Measurements from ENCODE around the gene SCRN1. TPM values are rescaled to one million over a fixed set of nuclear protein-coding genes. Genes with fewer than 3 reads are reported as not detected.
"Not testable (repeated sequence)": the region's sequence is repeated elsewhere in the genome, so short reads cannot be mapped to it uniquely, and the experiment has no call there.

Gene SCRN1
- total RNA-seq, 2 donors from 2014 or later, result 33.8 to 99.8 TPM

DNA sequence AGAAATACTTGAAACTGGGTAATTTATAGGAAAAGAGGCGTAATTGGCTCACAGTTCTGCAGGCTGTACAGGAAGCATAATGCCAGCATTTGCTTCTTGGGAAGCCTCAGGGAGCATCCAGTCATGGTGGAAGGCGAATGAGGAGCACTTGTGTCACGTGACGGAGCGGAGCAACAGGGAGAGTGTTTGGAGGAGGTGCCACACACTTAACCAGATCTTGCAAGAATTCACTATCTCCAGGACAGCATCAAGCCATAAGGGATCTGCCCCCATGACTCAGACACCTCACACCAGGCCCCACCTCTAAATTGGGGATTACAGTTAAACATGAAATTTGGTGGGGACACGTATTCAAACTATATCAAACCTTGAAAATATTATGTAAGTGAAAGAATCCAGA is 94.0 kb downstream of the SCRN1 start:
- Histone ChIP-seq H3K9me3 (no peaks in the 10 kb centered on the region), H3K4me3 (no peak overlapping the region), H3K36me3 (no peaks in the 10 kb centered on the region), H3K4me1 (replicated peaks) (no peaks in the 10 kb centered on the region), H3K27me3 (replicated peaks; ENCODE audit: insufficient read depth) (no peaks in the 10 kb centered on the region), H3K27ac (no peak overlapping the region)
- 79% methylated on average over 6 of the region's 6 CpGs for WGBS
- TF ChIP-seq POLR2AphosphoS5 (IDR thresholded peaks at IDR 0.05) (no peak), POLR2A (IDR thresholded peaks at IDR 0.05) (no peak)
- TF ChIP-seq, protein P1, sequence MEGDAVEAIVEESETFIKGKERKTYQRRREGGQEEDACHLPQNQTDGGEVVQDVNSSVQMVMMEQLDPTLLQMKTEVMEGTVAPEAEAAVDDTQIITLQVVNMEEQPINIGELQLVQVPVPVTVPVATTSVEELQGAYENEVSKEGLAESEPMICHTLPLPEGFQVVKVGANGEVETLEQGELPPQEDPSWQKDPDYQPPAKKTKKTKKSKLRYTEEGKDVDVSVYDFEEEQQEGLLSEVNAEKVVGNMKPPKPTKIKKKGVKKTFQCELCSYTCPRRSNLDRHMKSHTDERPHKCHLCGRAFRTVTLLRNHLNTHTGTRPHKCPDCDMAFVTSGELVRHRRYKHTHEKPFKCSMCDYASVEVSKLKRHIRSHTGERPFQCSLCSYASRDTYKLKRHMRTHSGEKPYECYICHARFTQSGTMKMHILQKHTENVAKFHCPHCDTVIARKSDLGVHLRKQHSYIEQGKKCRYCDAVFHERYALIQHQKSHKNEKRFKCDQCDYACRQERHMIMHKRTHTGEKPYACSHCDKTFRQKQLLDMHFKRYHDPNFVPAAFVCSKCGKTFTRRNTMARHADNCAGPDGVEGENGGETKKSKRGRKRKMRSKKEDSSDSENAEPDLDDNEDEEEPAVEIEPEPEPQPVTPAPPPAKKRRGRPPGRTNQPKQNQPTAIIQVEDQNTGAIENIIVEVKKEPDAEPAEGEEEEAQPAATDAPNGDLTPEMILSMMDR (IDR thresholded peaks at IDR 0.05), result no peak
- intact Hi-C loops (cut with DNase I), result no loop called here
- no peak for DNase-seq (ENCODE audit: low spot score)

- H3K36me3 ChIP-seq, result no peaks in the 10 kb centered on the region
- H3K4me3 ChIP-seq, result no peak overlapping the region
- no peaks in the 10 kb centered on the region for H3K27me3 ChIP-seq (replicated peaks; ENCODE audit: insufficient read depth)
- intact Hi-C loops (cut with DNase I), result no loop called here
- 23% methylated on average over 2 of the region's 2 CpGs for WGBS
- TF ChIP-seq, protein P1 (IDR thresholded peaks at IDR 0.05), result no peak
- TF ChIP-seq POLR2A (IDR thresholded peaks at IDR 0.05) (no peak), POLR2AphosphoS5 (IDR thresholded peaks at IDR 0.05) (no peak)
- H3K9me3 ChIP-seq, result no peaks in the 10 kb centered on the region
- DNase-seq (ENCODE audit: low spot score), result no peak
- no peak overlapping the region for H3K27ac ChIP-seq
- H3K4me1 ChIP-seq (replicated peaks), result no peaks in the 10 kb centered on the region
These were observed 95.3 kb downstream of the SCRN1 start for GRCh38 chr7:29894256-29894655.

GRCh38 chr7:29893351-29893965 is 96.1 kb downstream of the SCRN1 start:
- H3K4me1 ChIP-seq (replicated peaks), result no peaks in the 10 kb centered on the region
- no peak for TF ChIP-seq POLR2A (IDR thresholded peaks at IDR 0.05)
- intact Hi-C loops (cut with DNase I), result no loop called here
- H3K27me3 ChIP-seq (replicated peaks; ENCODE audit: insufficient read depth), result no peaks in the 10 kb centered on the region
- H3K27ac ChIP-seq, result no peak overlapping the region
- WGBS, result 57% methylated on average over 6 of the region's 6 CpGs
- no peaks in the 10 kb centered on the region for H3K9me3 ChIP-seq
- H3K4me3 ChIP-seq, result no peak overlapping the region
- no peak for DNase-seq (ENCODE audit: low spot score)
- no peaks in the 10 kb centered on the region for H3K36me3 ChIP-seq

GRCh38 chr7:29892231-29892630 is 97.4 kb downstream of the SCRN1 start:
- TF ChIP-seq, protein P1 (IDR thresholded peaks at IDR 0.05), result no peak
- TF ChIP-seq POLR2A (IDR thresholded peaks at IDR 0.05) (no peak), POLR2AphosphoS5 (IDR thresholded peaks at IDR 0.05) (no peak)
- H3K4me3 ChIP-seq, result no peak overlapping the region
- DNase-seq (ENCODE audit: low spot score), result no peak
- no peaks in the 10 kb centered on the region for H3K4me1 ChIP-seq (replicated peaks)
- no peaks in the 10 kb centered on the region for H3K36me3 ChIP-seq
- WGBS, result 96% methylated on average over 5 of the region's 5 CpGs
- intact Hi-C loops (cut with DNase I), result no loop called here
- no peaks in the 10 kb centered on the region for H3K9me3 ChIP-seq
- no peak overlapping the region for H3K27ac ChIP-seq
- no peaks in the 10 kb centered on the region for H3K27me3 ChIP-seq (replicated peaks; ENCODE audit: insufficient read depth)

- Histone ChIP-seq H3K27ac (no peak overlapping the region), H3K36me3 (no peaks in the 10 kb centered on the region), H3K27me3 (replicated peaks; ENCODE audit: insufficient read depth) (no peaks in the 10 kb centered on the region), H3K9me3 (no peaks in the 10 kb centered on the region), H3K4me1 (replicated peaks) (no peaks in the 10 kb centered on the region), H3K4me3 (no peak overlapping the region)
- WGBS, result 77% methylated on average over 4 of the region's 4 CpGs
- DNase-seq (ENCODE audit: low spot score), result no peak
- TF ChIP-seq POLR2AphosphoS5 (IDR thresholded peaks at IDR 0.05), result no peak
- TF ChIP-seq, protein P1 (IDR thresholded peaks at IDR 0.05), result no peak
- TF ChIP-seq POLR2A (IDR thresholded peaks at IDR 0.05), result no peak
- intact Hi-C loops (cut with DNase I), result no loop called here
These were observed 97.8 kb downstream of the SCRN1 start for GRCh38 chr7:29891766-29892165.

DNA sequence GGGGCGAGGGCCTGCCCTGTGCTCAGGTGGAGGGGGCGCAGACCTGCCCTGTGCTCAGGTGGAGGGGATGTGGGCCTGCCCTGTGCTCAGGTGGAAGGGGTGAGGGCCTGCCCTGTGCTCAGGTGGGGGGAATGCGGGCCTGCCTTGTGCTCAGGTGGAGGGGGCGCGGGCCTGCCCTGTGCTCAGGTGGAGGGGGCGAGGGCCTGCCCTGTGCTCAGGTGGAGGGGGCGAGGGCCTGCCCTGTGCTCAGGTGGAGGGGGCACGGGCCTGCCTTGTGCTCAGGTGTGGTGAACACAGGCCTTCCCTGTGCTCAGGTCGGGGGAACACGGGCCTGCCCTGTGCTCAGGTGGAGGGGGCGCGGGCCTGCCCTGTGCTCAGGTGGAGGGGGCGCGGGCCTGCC is 98.8 kb downstream of the SCRN1 start:
- intact Hi-C loops (cut with DNase I); H3K27ac ChIP-seq; H3K9me3 ChIP-seq; H3K27me3 ChIP-seq (replicated peaks; ENCODE audit: insufficient read depth); H3K4me1 ChIP-seq (replicated peaks); H3K4me3 ChIP-seq; H3K36me3 ChIP-seq; DNase-seq (ENCODE audit: low spot score): not testable (repeated sequence)
- 89% methylated on average over 9 of the region's 14 CpGs for WGBS

Measured in prostate gland (tissue), 2 donors.